ENCODE measurements around the gene BORCS5. TPM values are rescaled to one million over a fixed set of nuclear protein-coding genes. Genes with fewer than 3 reads are reported as not detected.
A peak's percentile ranks its signal among the peaks of the same experiment; 100 is the strongest.

Gene BORCS5
- polyA plus RNA-seq, 2 of the 4 experiments (the other 2 are of a cell fraction) = 5.1 to 10.2 TPM

DNA sequence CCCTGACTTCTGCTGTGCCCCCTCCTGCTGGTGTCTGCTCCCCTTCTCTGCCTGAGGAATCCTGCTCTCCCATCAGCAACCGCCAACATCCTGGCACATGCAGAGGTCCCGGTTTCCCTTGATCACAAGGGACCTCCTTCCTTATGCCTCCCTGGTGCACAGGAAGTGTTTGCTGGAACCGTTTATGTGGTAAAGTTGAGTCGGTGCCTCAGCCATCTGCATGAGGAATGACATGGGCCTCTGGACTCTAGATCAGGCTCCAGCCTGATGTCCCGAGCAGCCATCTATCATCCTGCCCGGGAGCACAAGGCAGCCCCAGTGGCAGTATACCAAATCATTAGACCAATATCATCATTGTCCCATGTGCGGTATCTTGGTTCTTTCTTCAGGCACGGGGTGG lies 90.4 kb downstream of the BORCS5 start:
- WGBS (ENCODE audit: missing lambda C conversion rate) = 89% methylated on average over 8 of the region's 8 CpGs

GRCh38 chr12:12447837-12448236 lies 91.0 kb downstream of the BORCS5 start:
- no peak overlapping the region for H3K4me2 ChIP-seq
- DNase-seq (ENCODE audit: low read depth in 1 of 2, low spot score in 1 of 2) (no peak), FAIRE-seq (no peak), ATAC-seq (no peak)
- peaks cover 49% of the 10 kb centered on the region for H3K4me1 ChIP-seq
- TF ChIP-seq MAFK (IDR thresholded peaks at IDR 0.05; ENCODE audit: partially characterized antibody) (peak; percentile 58), MAZ (IDR thresholded peaks at IDR 0.05; ENCODE audit: borderline replicate concordance, low read depth, low read length) (no peak)
- H3K9me3 ChIP-seq = no peaks in the 10 kb centered on the region
- H3K4me3 ChIP-seq = no peak overlapping the region
- H3K27ac ChIP-seq = peak overlapping the region; percentile 80 to 83; a peak in 5 of 6 replicates
- ChIA-PET POLR2A (no interaction called here), CTCF (interaction anchor here (1.2 to 1.3 kb wide), 2 partner anchors 9 to 50 kb away, joined by 3 to 4 read pairs; no protein-coding TSS in a partner anchor)
- WGBS (ENCODE audit: missing lambda C conversion rate) = 94% methylated on average over 10 of the region's 10 CpGs

More for the DNA sequence above, 90.4 kb downstream of the BORCS5 start:
- H3K4me1 ChIP-seq = peaks cover 55% of the 10 kb centered on the region
- H3K27ac ChIP-seq = peak overlapping the region; percentile 80 to 83; a peak in 5 of 6 replicates
- DNase-seq (ENCODE audit: low read depth in 1 of 2, low spot score in 1 of 2) (no peak), FAIRE-seq (no peak), ATAC-seq (no peak)
- H3K4me2 ChIP-seq = no peak overlapping the region
- H3K4me3 ChIP-seq = no peak overlapping the region
- no peak for TF ChIP-seq JUN (IDR thresholded peaks at IDR 0.05)
- TF ChIP-seq ZFP36 (IDR thresholded peaks at IDR 0.05; ENCODE audit: borderline replicate concordance, partially characterized antibody) = no peak
- TF ChIP-seq TP53 (CRISPR knock-in tag; IDR thresholded peaks at IDR 0.05) = no peak
- no peak for TF ChIP-seq FOSL2 (IDR thresholded peaks at IDR 0.05)
- no peak for TF ChIP-seq FOSL2 (CRISPR knock-in tag; IDR thresholded peaks at IDR 0.05)
- TF ChIP-seq FOSB (CRISPR knock-in tag; IDR thresholded peaks at IDR 0.05) = no peak
- no peak for TF ChIP-seq FOXS1 (CRISPR knock-in tag; IDR thresholded peaks at IDR 0.05)
- TF ChIP-seq, protein P1, sequence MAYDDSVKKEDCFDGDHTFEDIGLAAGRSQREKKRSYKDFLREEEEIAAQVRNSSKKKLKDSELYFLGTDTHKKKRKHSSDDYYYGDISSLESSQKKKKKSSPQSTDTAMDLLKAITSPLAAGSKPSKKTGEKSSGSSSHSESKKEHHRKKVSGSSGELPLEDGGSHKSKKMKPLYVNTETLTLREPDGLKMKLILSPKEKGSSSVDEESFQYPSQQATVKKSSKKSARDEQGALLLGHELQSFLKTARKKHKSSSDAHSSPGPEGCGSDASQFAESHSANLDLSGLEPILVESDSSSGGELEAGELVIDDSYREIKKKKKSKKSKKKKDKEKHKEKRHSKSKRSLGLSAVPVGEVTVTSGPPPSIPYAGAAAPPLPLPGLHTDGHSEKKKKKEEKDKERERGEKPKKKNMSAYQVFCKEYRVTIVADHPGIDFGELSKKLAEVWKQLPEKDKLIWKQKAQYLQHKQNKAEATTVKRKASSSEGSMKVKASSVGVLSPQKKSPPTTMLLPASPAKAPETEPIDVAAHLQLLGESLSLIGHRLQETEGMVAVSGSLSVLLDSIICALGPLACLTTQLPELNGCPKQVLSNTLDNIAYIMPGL (CRISPR knock-in tag; IDR thresholded peaks at IDR 0.05; ENCODE audit: borderline replicate concordance) = no peak
- TF ChIP-seq EHF (CRISPR knock-in tag; IDR thresholded peaks at IDR 0.05) = no peak
- TF ChIP-seq MYC (IDR thresholded peaks at IDR 0.05; ENCODE audit: borderline replicate concordance, low read length) = no peak
- no peak for TF ChIP-seq TFCP2L1 (CRISPR knock-in tag; IDR thresholded peaks at IDR 0.05)
- no peak for TF ChIP-seq RAD21 (conservative IDR thresholded peaks at IDR 0.05 in 1 of 2, IDR thresholded peaks at IDR 0.05 in 1 of 2)
- TF ChIP-seq RARB (CRISPR knock-in tag; IDR thresholded peaks at IDR 0.05) = no peak
- no peak for TF ChIP-seq POLR2AphosphoS2 (conservative IDR thresholded peaks at IDR 0.05; ENCODE audit: low read length)
- TF ChIP-seq JUNB (IDR thresholded peaks at IDR 0.05) = no peak
- TF ChIP-seq CTCF (IDR thresholded peaks at IDR 0.05) = no peak
- no peak for TF ChIP-seq EHMT2 (IDR thresholded peaks at IDR 0.05; ENCODE audit: low read depth)
- no peak for TF ChIP-seq HES2 (IDR thresholded peaks at IDR 0.05)
- no peak for TF ChIP-seq POLR2A (IDR thresholded peaks at IDR 0.05; ENCODE audit: low read length)
- TF ChIP-seq ZNF302 (CRISPR knock-in tag; IDR thresholded peaks at IDR 0.05) = no peak
- H3K9me3 ChIP-seq = no peaks in the 10 kb centered on the region
- CTCF ChIA-PET = interaction anchor here (0.6 to 1.3 kb wide), 3 partner anchors 9 to 826 kb away, joined by 3 to 4 read pairs (median 3); no protein-coding TSS in a partner anchor
- POLR2A ChIA-PET = no interaction called here
